Measurements from ENCODE around the gene ADORA1. TPM values are rescaled to one million over a fixed set of nuclear protein-coding genes. Genes with fewer than 3 reads are reported as not detected.

The ADORA1 gene
- total RNA-seq, result 0.53 TPM

DNA sequence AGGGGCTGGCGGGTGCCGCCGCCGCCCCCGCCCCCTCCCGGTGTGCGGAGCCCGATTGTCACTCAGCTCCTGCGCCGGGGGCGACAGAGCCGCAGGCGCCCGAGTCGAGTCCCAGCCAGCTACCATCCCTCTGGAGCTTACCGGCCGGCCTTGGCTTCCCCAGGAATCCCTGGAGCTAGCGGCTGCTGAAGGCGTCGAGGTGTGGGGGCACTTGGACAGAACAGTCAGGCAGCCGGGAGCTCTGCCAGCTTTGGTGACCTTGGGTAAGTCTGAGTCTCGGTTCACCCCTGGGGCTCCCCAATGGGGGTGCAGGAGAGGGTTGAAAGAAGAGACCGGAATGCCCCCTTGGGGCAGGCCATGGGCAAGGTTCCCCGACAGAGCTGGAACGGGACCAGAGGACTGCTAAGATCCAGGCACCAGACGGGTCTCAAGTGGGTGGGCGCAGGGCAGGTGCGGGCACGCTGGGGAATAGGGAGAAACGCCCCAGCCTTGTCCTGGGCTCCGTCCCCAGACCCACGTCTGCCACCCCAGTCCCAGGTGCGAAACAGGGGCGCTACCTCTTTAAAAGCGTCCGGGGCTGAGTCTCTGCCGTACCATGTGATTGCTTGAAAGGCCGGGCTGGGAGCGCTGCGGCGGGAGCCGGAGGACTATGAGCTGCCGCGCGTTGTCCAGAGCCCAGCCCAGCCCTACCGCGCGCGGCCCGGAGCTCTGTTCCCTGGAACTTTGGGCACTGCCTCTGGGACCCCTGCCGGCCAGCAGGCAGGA lies at the start of gene ADORA1:
TSS of gene ADORA1 (plus strand) at position 61 of the 765 bp plus-strand sequence. CDS start 1,116 bp downstream, outside the sequence.
- peak; percentile 93 for ATAC-seq
- DNase-seq (ENCODE audit: low spot score), result peak; percentile 66

GRCh38 chr1:203077956-203078355 lies 49.6 kb upstream of the ADORA1 start:
- no peak for DNase-seq (ENCODE audit: low spot score)
- ATAC-seq, result no peak

GRCh38 chr1:203078478-203078877 lies 49.0 kb upstream of the ADORA1 start:
- ATAC-seq (no peak), DNase-seq (ENCODE audit: low spot score) (no peak)

DNA sequence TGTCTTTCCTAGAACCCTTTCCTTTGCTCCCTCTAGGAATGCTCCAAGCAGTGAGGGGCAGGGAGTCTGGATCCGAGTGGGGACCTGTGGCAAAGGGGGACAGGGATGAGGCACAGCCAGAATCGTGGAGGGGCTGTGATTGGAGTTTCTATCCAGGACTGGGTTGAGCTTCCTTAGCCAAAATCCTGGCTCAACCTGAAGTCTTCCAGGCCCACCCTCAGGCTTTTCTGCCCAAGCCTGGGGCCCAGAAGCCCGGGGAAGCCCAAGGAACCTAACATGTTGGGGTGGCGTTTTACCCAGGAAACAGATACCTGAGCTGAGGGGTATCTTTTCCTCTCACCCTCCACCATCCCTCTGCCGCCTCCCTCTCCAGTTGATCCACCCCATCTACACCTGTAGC lies 47.1 kb upstream of the ADORA1 start:
- no peak for DNase-seq (ENCODE audit: low spot score)
- no peak for ATAC-seq

DNA sequence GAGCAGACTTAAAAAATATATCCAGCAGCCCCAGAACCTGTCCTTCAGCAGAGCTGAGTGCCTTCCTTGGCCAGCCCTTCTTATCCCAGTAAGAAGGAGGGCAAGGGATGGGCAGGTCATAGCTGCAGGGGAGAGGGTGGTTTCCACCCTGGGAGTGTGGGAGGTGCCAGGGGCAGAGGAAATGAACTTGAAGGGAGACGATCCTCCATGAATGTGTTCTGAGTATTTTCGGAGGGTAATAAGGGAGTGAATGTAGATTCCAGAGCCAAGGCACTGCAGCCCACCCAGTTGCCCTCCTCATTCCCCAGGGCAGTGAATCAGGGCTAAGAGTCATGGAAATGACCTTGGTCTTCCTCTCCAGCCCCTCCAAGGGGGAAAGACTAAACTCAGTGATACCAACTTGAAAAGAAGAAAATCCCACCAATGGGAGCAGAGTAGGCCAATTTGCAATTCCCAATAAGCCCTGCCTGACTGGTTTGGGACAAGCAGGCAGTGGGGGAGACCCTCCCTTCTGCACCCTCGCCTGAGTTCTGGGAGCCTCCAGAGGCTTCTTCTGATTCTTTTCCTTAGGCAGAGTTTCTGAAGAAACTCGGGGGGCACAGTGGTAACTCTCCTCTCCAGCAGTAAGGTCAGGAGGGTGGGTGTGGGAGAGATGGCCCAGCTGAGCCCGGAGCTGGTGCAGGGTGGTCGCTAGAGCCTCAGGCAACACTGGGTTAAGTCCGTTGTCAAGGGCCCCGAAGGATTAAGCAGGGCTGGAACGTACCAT lies 45.9 kb upstream of the ADORA1 start:
- peak; percentile 18 for DNase-seq (ENCODE audit: low spot score)
- no peak for ATAC-seq

DNA sequence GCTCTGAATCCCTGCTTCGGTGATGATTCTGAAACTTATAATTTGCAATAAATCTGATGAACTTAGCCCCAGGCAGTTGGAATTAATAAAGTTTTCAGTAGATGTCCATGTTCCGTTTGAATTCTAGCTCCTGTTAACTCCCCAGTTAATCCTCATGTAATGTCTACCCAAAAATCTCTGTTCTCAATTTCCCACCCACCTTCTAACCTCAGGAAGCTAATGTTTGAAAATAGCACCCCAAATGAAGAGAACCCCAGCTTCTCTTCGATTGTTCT lies 45.4 kb upstream of the ADORA1 start:
- no peak for DNase-seq (ENCODE audit: low spot score)
- no peak for ATAC-seq

GRCh38 chr1:203082571-203083462 lies 44.7 kb upstream of the ADORA1 start:
- peak; percentile 29 for DNase-seq (ENCODE audit: low spot score)
- no peak for ATAC-seq

DNA sequence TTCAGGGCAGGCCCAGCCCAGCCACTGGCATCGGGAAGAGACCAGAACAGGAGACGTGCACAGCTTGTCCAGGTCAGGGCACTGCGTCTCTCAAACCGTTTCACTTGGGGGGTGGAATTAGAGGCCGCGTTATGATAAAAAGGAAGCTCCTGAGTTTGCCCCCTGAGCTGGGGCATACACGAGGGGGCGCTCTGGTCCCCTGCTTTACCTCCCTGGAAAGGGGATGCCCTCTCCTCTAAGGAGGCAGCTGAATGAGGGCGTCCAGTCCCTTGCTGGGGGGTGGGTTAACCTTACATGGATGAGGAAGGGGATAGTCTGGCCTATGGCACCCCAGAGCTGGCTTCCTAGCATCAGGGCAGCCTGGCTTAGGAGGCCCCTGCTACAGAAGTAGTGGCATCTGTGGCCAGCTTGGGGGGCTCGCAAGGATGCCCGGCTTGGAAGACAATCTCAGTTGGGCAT lies 44.0 kb upstream of the ADORA1 start:
- ATAC-seq (no peak), DNase-seq (ENCODE audit: low spot score) (peak; percentile 36)

DNA sequence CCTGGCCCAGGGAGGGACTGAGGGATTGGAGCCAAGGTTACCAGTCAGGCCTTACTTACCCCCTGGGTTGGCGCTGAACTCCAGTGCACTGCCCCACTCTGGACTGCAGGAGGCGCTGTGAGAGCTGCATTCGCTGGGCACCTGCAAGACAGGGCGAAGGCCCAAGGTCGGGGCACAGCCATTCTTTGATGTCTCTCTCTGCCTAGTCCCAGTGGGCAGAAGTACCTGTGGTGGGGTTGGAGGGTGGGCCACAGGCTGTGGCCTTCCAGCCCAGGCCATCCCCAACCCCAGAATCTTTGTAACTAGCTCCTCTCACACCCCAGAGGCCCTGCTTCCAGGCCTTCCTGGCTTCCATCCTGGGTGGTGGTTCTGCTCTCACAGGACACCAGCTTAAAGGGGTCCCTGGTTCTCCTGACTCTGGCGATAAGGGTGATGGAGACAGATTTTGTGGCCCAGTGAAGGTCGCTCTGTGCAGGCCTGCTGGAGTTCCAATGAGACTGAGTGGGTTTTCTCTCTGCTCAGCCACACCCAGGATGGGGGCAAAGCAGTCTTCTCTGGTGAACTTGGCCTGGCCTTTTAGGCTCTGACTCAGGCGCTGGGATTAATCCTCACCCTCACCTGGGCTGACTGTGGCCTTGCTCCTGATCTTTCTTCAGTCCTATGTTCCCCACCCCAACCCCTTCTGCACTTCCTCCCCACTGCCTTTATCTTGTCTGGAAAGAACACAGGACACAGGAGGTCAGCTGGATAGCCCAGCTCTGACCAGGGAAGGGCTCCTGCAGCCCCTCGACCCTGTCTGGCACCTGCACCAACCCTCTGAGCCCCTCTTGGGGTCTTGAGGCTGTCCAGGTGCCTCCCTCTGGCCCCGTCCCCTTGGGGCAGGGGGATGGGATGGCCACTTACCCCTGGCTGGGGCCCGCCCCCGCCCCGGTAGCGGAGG lies 42.7 kb upstream of the ADORA1 start:
- ATAC-seq, result peak; percentile 24

GRCh38 chr1:203085528-203086406 lies 41.8 kb upstream of the ADORA1 start, which contains the start of gene MYOG:
TSS of gene MYOG (minus strand) at chr1:203086012. CDS start at chr1:203085961, 51 bp downstream.
- ATAC-seq, result no peak
- DNase-seq (ENCODE audit: low spot score), result peak; percentile 33

More for the DNA sequence above, 42.7 kb upstream of the ADORA1 start:
- peak; percentile 40 for DNase-seq (ENCODE audit: low spot score)

DNA sequence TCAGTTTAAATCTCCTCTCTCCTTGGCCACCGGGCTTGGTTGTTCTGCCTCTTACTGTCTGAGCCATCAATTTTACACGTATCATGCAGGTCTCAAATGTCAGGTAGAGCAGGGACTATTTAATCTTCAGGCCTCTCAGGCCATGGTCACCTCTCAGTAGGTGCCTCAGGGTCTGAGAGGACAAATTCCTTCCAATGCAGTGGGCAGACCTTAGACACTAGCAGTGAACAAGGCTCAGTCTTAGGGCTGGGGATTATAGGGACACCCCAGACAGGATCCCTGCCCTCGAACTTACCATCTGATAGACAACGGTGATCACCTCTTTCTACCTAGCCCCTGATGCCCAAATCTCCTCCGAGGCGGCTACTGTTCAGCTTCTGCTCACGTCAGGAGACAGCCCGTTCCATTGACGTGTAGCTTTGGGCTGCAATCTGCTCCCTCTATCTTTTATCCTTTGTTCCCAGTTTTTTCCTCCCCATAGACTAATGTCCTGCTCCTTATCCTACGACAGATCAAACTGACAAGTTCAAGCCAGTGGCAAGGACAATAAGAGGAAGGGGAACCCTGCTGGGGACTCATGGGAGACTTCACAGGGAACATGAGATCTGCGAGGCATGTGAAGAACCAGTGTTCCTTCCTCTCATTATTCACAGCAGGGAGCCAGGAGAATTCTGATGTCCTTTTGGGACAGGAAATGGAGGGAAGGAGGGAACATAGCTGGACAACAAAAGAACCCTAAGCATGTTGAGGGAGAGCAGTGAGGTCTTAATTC lies 40.3 kb upstream of the ADORA1 start:
- DNase-seq (ENCODE audit: low spot score) (peak; percentile 11), ATAC-seq (no peak)

DNA sequence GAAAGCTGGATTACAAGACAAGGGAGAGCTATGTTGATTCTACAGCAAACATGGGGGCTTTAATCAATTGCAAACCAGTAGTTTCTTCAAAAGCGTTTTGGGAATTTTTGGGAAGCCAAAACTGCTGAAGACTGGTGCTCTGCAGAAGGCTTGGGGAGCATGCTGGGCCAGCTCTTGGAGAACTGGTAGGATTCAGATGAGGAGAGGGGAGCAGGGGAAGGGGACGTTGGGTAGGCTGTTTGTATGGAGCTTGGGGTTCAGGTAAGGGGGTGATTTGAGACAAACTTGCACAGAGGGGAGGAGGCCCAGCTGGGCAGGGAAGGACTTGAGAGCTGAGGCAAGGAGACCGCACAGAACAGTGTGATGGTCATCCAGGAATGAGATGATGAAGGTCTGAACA lies 39.1 kb upstream of the ADORA1 start:
- no peak for ATAC-seq

DNA sequence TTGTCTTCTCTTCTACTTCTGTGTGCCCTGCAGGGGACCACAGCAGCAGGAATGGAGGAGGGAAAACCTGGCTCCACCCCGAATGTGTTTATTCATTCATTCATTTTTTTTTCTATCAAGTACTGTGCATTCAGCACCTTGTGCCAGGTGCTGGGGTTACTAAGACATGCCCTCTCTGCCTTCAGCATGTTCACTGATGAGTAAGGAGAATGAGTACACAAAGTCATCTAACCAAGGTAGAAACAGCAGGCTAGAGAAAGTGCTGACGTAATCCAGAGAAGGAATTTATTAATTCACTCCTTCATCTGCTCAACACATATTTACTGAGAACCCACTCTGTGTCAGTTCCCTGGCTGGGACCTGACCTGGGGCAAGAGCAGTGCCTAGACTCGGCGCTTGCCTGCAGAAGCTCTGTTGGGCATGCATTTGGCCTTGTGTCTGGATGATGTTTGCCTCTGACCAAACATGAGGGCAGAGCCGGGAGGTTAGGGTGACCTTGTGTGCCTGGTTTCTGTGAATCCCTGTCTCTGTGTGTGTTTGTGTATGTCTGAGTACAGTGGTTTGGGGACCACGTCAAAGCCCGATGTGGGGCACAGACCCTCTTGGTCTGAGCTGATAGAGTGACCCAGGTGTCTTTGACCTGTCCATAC lies 38.4 kb upstream of the ADORA1 start:
- ATAC-seq (no peak), DNase-seq (ENCODE audit: low spot score) (no peak)

More for the DNA sequence above, 39.1 kb upstream of the ADORA1 start:
- DNase-seq (ENCODE audit: low spot score), result peak; percentile 28

DNA sequence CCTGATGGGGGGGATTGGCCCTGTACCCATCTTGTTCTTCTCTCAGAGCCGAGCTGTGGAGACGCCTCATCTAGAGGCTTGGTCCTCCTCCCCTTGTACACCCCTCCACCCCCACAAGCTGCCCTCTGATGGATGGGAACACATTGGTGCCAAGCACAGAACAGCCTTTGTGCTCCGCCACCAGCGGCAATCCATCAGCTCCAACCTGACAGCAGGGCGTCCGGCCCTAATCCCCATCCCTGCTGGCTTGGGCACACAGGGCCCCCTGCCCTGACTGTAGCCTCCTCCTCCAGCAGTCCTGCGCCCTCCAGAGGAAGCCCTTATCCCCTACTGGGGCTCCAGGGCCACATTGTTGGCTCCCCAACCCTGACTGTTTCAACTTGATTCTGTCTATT lies 37.9 kb upstream of the ADORA1 start:
- DNase-seq (ENCODE audit: low spot score) (peak; percentile 40), ATAC-seq (no peak)

GRCh38 chr1:203090421-203091198 lies 36.9 kb upstream of the ADORA1 start:
- ATAC-seq (no peak), DNase-seq (ENCODE audit: low spot score) (no peak)

GRCh38 chr1:203091199-203091477 lies 36.4 kb upstream of the ADORA1 start:
- DNase-seq (ENCODE audit: low spot score), result no peak
- no peak for ATAC-seq

- DNase-seq (ENCODE audit: low spot score) (no peak), ATAC-seq (no peak)
These were observed 35.7 kb upstream of the ADORA1 start for GRCh38 chr1:203091761-203092330.
